ENCODE data around the gene PROS1.
A peak's percentile ranks its signal among the peaks of the same experiment; 100 is the strongest.
"Not testable (repeated sequence)": the region's sequence is repeated elsewhere in the genome, so short reads cannot be mapped to it uniquely, and the experiment has no call there.

The PROS1 gene

GRCh38 chr3:93855401-93855800, 118.3 kb downstream of the PROS1 start:
- Histone ChIP-seq H3K36me3 (no peaks in the 10 kb centered on the region), H3K9me3 (ENCODE audit: severe bottlenecking) (no peaks in the 10 kb centered on the region), H3K27ac (no peak overlapping the region), H3K4me3 (ENCODE audit: low read depth, low read length) (no peak overlapping the region), H3K27me3 (ENCODE audit: insufficient read depth, low read depth, severe bottlenecking) (peaks cover 19% of the 10 kb centered on the region)
- no peak for TF ChIP-seq CTCF (IDR thresholded peaks at IDR 0.05; ENCODE audit: low read depth, low read length)
- no peak for DNase-seq

DNA sequence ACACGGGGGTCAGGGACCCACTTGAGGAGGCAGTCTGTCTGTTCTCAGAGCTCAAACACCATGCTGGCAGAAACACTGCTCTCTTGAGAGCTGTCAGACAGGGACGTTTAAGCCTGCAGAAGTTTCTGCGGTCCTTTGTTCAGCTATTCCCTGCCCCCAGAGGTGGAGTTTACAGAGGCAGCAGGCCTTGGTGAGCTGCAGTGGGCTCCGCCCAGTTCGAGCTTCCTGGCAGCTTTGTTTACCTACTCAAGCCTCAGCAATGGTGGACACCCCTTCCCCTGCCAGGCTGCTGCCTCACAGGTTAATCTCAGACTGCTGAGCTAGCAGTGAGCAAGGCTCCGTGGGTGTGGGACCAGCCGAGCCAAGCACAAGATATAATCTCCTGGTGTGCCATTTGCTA, 121.5 kb downstream of the PROS1 start:
- peak; percentile 7 for DNase-seq
- H3K4me3 ChIP-seq (ENCODE audit: low read depth, low read length); H3K27me3 ChIP-seq (ENCODE audit: insufficient read depth, low read depth, severe bottlenecking); H3K27ac ChIP-seq; H3K36me3 ChIP-seq; H3K9me3 ChIP-seq (ENCODE audit: severe bottlenecking): not testable (repeated sequence)

DNA sequence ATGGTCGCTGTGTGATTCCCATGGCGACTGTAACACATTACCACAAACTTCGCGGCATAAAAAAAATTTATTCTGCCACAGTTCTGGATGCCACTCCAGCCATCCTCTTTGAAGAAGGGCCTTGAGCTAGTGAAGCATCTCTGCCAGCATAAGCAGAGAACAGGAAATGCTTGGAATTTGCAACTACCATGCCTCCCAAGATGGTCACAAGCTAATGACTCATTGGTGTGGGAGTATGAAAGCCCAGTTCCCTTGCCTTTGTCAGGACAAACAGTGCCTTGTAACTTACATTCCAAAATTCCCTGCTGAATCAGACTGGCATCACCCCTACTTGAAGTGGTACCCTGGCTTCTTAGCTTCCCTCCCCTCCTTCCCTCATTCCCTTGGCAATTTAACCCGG, 129.7 kb downstream of the PROS1 start:
- H3K36me3 ChIP-seq = no peaks in the 10 kb centered on the region
- H3K4me3 ChIP-seq (ENCODE audit: low read depth, low read length) = no peak overlapping the region
- no peak for DNase-seq
- H3K27me3 ChIP-seq (ENCODE audit: insufficient read depth, low read depth, severe bottlenecking) = no peaks in the 10 kb centered on the region
- no peaks in the 10 kb centered on the region for H3K9me3 ChIP-seq (ENCODE audit: severe bottlenecking)
- H3K27ac ChIP-seq = no peak overlapping the region
- no peak for TF ChIP-seq CTCF (IDR thresholded peaks at IDR 0.05; ENCODE audit: low read depth, low read length)

- H3K9me3 ChIP-seq (ENCODE audit: severe bottlenecking); H3K36me3 ChIP-seq; H3K27ac ChIP-seq; DNase-seq; H3K27me3 ChIP-seq (ENCODE audit: insufficient read depth, low read depth, severe bottlenecking); H3K4me3 ChIP-seq (ENCODE audit: low read depth, low read length): not testable (repeated sequence)
These were observed 134.5 kb downstream of the PROS1 start for GRCh38 chr3:93839193-93839592.

All from WERI-Rb-1 (cell line).